Testis (tissue), 2 donors: ENCODE measurements around the gene TRIM69.

Experiments used
- CTCF ChIP-seq, 3 experiments: fragments of 450-650 bp in 2 of 3; fragments of 200-600 bp in 1 of 3; sonication (generic) in 1 of 3; IDR thresholded peaks; one replicate each; pipeline ENCODE4 v1.5.1; 2016 to 2019; ENCODE audit warnings: antibody characterized with exemption in 3 of 3, mild to moderate bottlenecking in 2 of 3, moderate library complexity in 1 of 3
- POLR2A ChIP-seq: fragments of 450-650 bp; IDR thresholded peaks from one replicate; pipeline ENCODE4 v1.6.1; 2017; ENCODE audit warnings: antibody characterized with exemption, mild to moderate bottlenecking, moderate library complexity

GRCh38 chr15:44706401-44706800, 29.9 kb upstream of the TRIM69 start:
- TF ChIP-seq POLR2A (no peak), CTCF (IDR thresholded peaks at IDR 0.05) (no peak)
